Femur (tissue), 1 donor: ENCODE results near the gene PAN3.
"Not testable (repeated sequence)": the region's sequence is repeated elsewhere in the genome, so short reads cannot be mapped to it uniquely, and the experiment has no call there.

ENCODE experiments used
- DNase-seq: peaks from one replicate; pipeline ENCODE4 v3.0.0-alpha.2; 2017

The PAN3 gene, protein sequence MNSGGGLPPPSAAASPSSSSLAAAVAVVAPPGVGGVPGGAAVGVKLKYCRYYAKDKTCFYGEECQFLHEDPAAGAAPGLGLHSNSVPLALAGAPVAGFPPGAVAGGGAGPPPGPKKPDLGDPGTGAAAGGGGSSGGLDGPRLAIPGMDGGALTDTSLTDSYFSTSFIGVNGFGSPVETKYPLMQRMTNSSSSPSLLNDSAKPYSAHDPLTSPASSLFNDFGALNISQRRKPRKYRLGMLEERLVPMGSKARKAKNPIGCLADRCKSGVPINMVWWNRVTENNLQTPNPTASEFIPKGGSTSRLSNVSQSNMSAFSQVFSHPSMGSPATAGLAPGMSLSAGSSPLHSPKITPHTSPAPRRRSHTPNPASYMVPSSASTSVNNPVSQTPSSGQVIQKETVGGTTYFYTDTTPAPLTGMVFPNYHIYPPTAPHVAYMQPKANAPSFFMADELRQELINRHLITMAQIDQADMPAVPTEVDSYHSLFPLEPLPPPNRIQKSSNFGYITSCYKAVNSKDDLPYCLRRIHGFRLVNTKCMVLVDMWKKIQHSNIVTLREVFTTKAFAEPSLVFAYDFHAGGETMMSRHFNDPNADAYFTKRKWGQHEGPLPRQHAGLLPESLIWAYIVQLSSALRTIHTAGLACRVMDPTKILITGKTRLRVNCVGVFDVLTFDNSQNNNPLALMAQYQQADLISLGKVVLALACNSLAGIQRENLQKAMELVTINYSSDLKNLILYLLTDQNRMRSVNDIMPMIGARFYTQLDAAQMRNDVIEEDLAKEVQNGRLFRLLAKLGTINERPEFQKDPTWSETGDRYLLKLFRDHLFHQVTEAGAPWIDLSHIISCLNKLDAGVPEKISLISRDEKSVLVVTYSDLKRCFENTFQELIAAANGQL

DNA sequence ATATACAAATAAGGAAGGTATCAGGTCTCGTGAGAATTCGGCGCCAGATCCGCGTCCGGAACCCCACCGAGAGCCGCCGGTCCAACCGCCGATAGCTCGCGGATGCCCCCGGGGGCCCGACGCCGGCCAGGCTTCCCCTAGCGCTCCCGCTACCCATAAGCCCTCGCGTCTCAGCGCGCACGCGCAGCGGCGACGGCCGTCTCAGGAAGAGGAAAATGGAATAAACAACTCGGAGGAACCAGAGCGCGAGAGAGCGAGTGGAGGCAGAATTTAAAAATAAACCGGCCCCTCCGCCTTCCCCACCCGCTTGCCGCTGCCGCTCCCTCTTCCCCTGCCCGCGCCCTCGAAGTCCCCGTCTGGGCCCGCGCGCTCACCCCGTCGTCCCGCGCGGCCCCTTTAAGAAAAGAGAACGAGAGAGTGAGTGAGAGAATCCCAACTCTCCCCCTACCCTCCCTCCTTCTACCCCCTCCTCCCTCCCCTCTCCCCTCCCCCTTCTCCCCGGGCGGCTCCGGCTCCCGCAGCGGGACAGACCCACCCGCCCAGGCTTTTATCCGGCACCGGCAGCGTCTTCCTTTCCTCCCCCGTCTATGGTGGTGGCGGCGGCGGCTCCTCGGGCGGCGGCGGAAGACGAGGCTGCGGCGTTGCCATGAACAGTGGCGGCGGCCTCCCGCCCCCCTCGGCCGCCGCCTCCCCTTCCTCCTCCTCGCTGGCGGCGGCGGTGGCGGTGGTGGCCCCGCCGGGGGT is at the start of gene PAN3:
Gene PAN3 (plus strand): TSS at position 534 of the 744 bp plus-strand sequence. CDS start 113 bp downstream, at position 647.
- peak; percentile 95 for DNase-seq

DNA sequence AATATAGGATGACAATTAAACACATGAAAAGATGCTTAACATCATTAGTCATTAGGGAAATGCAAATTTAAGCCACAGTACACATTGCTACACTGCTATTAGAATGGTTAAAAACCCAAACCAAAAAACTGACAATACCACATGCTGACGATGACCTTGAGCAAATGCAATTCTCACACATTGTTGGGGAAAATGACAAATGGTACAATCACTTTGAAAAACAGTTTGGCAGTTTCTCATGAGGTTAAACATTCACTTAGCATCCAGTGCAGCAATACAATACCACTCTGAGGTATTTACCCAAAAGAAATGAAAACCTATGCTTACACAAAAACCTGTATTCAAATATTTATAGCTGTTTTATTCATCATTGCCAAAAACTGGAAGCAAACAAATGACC is 49.3 kb upstream of the PAN3 start:
- no peak for DNase-seq

GRCh38 chr13:28092431-28092830 is 45.9 kb upstream of the PAN3 start:
- DNase-seq = no peak

- no peak for DNase-seq
Observed at GRCh38 chr13:28093881-28094280, 44.5 kb upstream of the PAN3 start.

GRCh38 chr13:28094306-28094705 is 44.0 kb upstream of the PAN3 start:
- DNase-seq = no peak

DNA sequence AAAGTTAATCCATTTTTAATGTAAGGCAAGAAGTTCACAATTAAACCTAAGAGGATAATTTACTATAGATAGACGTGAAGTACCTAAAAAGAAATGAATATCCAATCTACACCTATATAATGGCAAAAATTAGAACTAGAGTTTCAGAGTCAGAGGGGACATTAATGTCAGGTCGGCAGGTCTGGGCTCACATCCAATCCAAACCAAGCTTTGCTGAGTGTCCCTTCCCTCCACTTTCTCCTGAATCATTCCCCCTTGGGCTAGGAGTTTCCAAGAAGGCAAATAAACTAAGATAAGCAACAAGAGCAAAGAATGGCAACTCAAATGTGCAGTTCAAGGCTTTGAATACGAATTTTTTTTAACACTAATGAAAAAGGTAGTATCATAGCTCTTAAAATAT is 40.8 kb upstream of the PAN3 start:
- no peak for DNase-seq

DNA sequence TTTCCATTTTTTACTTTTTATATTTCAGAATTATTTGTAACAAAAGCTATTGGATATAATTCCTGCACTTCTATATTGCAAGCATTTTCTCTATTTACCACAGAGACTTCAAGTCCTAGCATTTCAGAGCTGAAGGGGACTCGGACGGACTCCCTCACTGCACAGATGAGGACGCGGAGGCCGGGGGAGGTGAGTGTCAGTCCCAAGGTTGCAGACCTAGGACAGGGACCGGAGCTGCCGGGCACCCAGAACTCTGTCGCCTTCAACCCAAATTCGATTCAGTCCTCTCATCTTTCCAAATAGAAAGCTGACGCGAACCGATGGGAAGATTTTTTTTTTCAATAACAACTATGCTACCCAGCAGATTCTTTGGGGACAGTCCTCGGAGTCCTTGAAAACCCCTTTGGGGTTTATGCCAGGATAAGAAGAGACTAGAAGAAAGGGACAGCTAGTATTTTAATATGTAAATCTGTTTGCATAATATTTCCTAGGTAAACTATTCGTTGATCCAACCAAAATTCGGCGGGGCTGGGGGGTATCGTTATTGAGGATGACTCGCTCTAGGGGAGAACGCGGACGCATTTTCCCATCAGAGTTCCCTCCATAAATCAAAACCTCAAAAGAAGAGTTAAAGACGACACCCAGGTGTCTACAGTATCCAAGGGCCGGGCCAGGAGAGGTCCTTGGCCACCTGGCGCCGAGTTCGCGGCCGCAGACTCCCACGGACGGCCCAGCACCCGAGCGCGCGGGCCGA is 38.8 kb upstream of the PAN3 start:
- DNase-seq = no peak

GRCh38 chr13:28100150-28101121 is 37.9 kb upstream of the PAN3 start, which contains the start of gene FLT3:
TSS of gene FLT3 (minus strand) at chr13:28100576. CDS start at chr13:28100510, 66 bp downstream.
- peak; percentile 34 for DNase-seq

- DNase-seq = not testable (repeated sequence)
Observed at GRCh38 chr13:28101886-28102285, 36.5 kb upstream of the PAN3 start.

- DNase-seq = no peak
Observed at GRCh38 chr13:28106976-28107375, 31.4 kb upstream of the PAN3 start.

DNA sequence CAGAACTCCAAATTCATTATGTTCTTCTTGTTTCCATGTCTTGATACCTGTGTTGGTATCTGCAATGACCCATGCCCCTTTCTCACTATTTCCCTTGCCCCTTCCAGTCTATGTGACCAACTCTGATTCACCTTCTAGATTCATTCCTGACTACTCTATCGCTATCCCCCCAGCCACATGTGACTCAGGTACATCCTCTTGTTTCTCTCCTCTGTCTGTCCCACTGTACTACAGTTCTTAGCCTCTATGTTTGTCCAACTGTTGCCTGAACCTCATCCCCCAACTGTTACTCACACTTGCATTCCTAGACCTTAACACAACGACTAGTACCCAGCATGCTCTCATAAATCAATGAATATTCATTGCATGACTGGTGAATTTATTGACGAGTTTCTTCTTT is 27.9 kb upstream of the PAN3 start:
- DNase-seq = no peak

DNA sequence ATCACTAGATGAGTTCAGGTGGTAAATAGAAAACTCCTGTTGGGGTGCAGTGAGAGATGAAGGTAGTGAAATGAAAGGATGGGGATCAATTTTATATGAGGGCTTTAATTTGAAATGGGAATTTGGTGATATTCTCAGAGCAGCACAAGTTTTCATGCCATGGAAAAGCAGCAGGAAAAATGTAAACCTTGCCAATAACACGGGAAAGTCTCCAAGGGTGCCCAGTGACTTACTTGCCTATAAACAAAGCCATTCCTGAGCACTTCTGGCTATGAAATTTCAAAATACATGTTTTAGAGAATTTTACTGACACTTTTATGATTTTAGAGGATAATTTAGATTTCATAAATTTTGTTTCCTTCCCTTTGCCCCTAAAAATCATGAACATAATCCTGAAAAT is 21.6 kb upstream of the PAN3 start:
- no peak for DNase-seq

DNA sequence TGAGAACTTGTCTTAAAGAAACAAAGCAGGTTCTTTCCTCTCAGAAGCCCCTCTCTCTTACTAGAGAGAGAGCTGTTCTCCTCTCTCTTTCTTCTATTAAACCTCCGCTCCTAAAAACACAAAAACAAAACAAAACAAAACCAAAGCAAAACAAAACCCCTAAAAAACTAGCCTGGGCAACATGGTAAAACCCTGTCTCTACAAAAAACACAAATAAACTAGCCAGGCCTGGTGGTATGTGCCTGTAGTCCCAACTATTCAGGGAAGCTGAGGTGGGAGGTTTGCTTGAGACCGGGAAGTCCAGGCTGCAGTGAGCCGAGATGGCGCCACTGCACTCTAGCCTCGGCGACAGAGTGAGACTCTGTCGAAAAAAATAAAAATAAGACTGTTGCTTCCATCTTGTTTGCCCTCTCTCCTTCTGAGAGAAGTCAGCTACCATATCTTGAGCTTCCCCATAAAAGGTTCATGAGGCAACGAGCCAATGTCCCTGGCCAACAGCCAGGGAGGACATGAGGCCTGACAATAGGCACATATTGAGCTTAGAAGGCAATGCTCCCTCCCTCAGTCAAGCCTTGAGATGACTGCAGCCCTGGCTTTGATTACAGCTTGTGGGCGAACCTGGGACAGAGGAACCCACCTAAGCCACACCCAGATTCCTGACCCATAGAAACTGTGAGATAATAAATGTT is 20.5 kb upstream of the PAN3 start:
- DNase-seq = peak; percentile 27

DNA sequence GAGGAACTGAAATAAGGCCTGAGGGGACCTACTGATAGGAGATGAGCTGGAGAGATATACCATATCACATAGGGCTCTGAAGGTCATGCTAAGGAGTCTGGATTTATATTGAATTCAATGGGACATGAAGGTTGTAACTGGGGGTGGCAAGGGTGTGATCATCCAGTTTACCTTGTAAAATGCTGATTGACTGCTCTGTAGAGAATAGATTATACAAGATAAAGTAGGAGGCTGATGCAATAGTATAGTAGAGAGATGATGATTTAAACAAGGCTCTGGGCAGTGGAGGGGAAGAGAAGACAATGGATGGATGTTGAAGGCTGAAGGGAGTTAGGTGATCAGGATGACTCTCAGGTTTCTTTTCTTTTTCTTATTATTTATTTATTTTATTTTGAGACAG is 18.0 kb upstream of the PAN3 start:
- no peak for DNase-seq

GRCh38 chr13:28121224-28121623 is 17.1 kb upstream of the PAN3 start:
- no peak for DNase-seq

DNA sequence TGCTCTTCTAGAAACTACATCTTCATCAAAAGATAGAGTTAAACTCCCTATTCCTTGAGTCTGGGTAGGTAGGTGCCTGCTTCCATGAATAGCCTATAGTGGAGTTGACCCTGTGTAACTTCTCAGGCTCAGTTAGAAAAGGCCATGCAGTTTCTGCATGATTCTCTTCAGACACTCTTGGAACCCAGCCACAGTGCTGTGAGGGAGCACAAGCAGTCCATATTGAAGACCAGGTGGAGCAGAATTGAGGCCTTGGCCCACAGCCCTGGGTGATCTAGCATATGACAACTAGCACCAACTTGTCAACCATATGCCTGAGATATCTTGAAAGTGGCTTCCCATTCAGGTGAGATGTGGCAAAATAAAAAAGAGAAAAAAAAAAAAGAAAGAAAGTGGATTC is 10.3 kb upstream of the PAN3 start:
- no peak for DNase-seq

GRCh38 chr13:28128926-28129325 is 9.4 kb upstream of the PAN3 start:
- DNase-seq = no peak

- no peak for DNase-seq
Observed at GRCh38 chr13:28129911-28130693, 8.2 kb upstream of the PAN3 start.

DNA sequence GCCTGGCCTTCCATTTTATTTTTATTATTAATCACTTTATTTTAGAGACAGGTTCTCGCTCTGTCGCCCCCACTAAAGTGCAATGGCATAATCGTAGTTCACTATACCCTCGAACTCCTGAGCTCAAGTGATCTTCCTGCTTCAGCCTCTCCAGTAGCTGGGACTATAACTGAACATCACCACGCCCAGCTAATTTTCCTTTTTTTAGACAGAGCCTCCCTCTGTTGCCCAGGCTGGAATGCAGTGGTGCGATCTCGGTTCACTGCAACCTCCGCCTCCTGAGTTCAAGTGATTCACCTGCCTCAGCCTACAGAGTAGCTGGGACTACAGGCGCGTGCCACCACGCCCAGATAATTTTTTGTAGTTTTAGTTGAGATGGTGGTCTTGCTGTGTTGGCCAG is 6.7 kb upstream of the PAN3 start:
- DNase-seq = no peak

- no peak for DNase-seq
Observed at GRCh38 chr13:28136916-28137315, 1.4 kb upstream of the PAN3 start.
